HG02763 (cell line): ENCODE measurements around the gene CDK7.
"Not testable (repeated sequence)": the region's sequence is repeated elsewhere in the genome, so short reads cannot be mapped to it uniquely, and the experiment has no call there.

ENCODE experiments used
- ATAC-seq: cut with Tn5 transposase; IDR thresholded peaks from one replicate; pipeline ENCODE4 v1.9.1; 2021; ENCODE audit warnings: mild to moderate bottlenecking, moderate library complexity; ENCODE audit not compliant: unreplicated experiment

Gene CDK7

GRCh38 chr5:69231851-69232250 lies 2.8 kb upstream of the CDK7 start:
- ATAC-seq = no peak

- not testable (repeated sequence) for ATAC-seq
Observed at GRCh38 chr5:69236733-69237132, 2.0 kb downstream of the CDK7 start.

GRCh38 chr5:69237877-69238276 lies 3.2 kb downstream of the CDK7 start:
- no peak for ATAC-seq

- ATAC-seq = no peak
Observed at GRCh38 chr5:69238760-69239251, 4.1 kb downstream of the CDK7 start.

- no peak for ATAC-seq
Observed at GRCh38 chr5:69242215-69242927, 7.7 kb downstream of the CDK7 start.

- no peak for ATAC-seq
Observed at GRCh38 chr5:69245031-69245430, 10.3 kb downstream of the CDK7 start.

GRCh38 chr5:69248019-69248418 lies 13.3 kb downstream of the CDK7 start:
- ATAC-seq = no peak

- no peak for ATAC-seq
Observed at GRCh38 chr5:69250593-69250992, 15.9 kb downstream of the CDK7 start.

- ATAC-seq = no peak
Observed at GRCh38 chr5:69252437-69252836, 17.8 kb downstream of the CDK7 start.

- not testable (repeated sequence) for ATAC-seq
Observed at GRCh38 chr5:69255940-69256339, 21.3 kb downstream of the CDK7 start.

GRCh38 chr5:69257577-69257976 lies 22.9 kb downstream of the CDK7 start:
- no peak for ATAC-seq

- no peak for ATAC-seq
Observed at GRCh38 chr5:69261034-69261433, 26.3 kb downstream of the CDK7 start.

GRCh38 chr5:69265931-69266330 lies 31.2 kb downstream of the CDK7 start:
- no peak for ATAC-seq

- no peak for ATAC-seq
Observed at GRCh38 chr5:69268899-69269298, 34.2 kb downstream of the CDK7 start.

GRCh38 chr5:69270840-69271239 lies 36.2 kb downstream of the CDK7 start:
- no peak for ATAC-seq

GRCh38 chr5:69271376-69271775 lies 36.7 kb downstream of the CDK7 start:
- no peak for ATAC-seq

- no peak for ATAC-seq
Observed at GRCh38 chr5:69275563-69275962, 40.9 kb downstream of the CDK7 start.

- ATAC-seq = no peak
Observed at GRCh38 chr5:69276422-69277174, 41.9 kb downstream of the CDK7 start.

GRCh38 chr5:69279517-69279916 lies 44.8 kb downstream of the CDK7 start:
- no peak for ATAC-seq

- no peak for ATAC-seq
Observed at GRCh38 chr5:69281114-69281513, 46.4 kb downstream of the CDK7 start.

GRCh38 chr5:69284203-69284602 lies 49.5 kb downstream of the CDK7 start:
- no peak for ATAC-seq

GRCh38 chr5:69285448-69286116 lies 50.9 kb downstream of the CDK7 start:
- ATAC-seq = no peak
